ENCODE data around the gene PPM1L.

The PPM1L gene

DNA sequence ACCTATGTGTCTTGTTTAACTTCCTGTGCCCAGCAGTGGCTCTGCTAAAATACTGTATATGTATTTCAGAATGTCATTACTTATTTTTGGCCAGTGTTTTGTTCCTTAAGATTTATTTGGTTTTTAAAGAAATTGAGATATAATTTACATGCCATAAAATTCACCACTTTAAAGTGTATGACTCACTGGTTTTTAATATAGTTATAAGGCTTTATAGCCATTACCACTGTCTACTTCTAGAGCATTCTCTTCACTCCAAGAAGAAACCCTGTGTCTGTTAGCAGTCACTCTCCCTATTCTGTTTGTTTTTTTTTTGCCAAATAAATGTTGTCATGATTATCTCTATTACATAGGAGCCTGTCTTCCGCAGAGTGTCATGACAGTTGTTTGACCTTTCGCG, 25.8 kb downstream of the PPM1L start:
- peaks cover 15% of the 10 kb centered on the region; the same call in 1 of the 2 replicates for H3K79me2 ChIP-seq (ENCODE audit: low read length)
- H3K9ac ChIP-seq (ENCODE audit: low read length): no peak overlapping the region
- H3K36me3 ChIP-seq (replicated peaks; ENCODE audit: low read depth, low read length): no peaks in the 10 kb centered on the region
- H2AFZ ChIP-seq (ENCODE audit: low read depth, low read length): no peak overlapping the region
- H4K20me1 ChIP-seq (ENCODE audit: insufficient read depth, low read length): no peaks in the 10 kb centered on the region
- TF ChIP-seq EZH2phosphoT487 (IDR thresholded peaks at IDR 0.05; ENCODE audit: low read depth): no peak
- no peaks in the 10 kb centered on the region for H3K27me3 ChIP-seq (ENCODE audit: low read depth, low read length)
- peaks cover 26% of the 10 kb centered on the region for H3K4me1 ChIP-seq (ENCODE audit: low read length)
- H3K9me3 ChIP-seq (ENCODE audit: insufficient read depth, low read length): no peaks in the 10 kb centered on the region
- no peak overlapping the region for H3K27ac ChIP-seq (ENCODE audit: low read length)
- H3K4me3 ChIP-seq (ENCODE audit: low read length): no peak overlapping the region
- no peak overlapping the region for H3K4me2 ChIP-seq (ENCODE audit: low read length)

DNA sequence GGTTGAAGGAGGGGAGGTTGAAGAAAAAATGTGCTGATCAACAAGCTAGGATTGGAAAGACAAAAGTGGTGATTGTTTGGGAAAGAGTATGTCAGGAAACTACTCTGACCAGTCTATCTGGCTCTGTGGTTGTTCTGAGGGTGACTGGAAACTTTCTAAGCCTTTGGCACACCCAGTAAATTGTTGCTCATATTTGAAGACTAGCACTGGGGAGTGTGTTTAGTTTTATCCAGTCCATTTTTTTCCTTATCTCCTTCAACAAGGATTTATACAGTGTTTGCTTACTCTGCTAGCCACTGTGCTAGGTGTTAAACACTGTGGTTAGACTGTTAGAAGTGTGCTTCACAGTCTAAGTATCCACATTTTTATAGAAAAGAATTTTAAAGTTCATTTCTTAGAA, 28.8 kb downstream of the PPM1L start:
- Histone ChIP-seq H3K79me2 (ENCODE audit: low read length) (peaks cover 2% of the 10 kb centered on the region; the same call in 1 of the 2 replicates), H3K9me3 (ENCODE audit: insufficient read depth, low read length) (no peaks in the 10 kb centered on the region), H3K4me1 (ENCODE audit: low read length) (peaks cover 7% of the 10 kb centered on the region), H4K20me1 (ENCODE audit: insufficient read depth, low read length) (no peaks in the 10 kb centered on the region), H3K36me3 (replicated peaks; ENCODE audit: low read depth, low read length) (no peaks in the 10 kb centered on the region), H3K27me3 (ENCODE audit: low read depth, low read length) (no peaks in the 10 kb centered on the region), H3K4me2 (ENCODE audit: low read length) (no peak overlapping the region), H2AFZ (ENCODE audit: low read depth, low read length) (no peak overlapping the region), H3K4me3 (ENCODE audit: low read length) (no peak overlapping the region), H3K27ac (ENCODE audit: low read length) (no peak overlapping the region), H3K9ac (ENCODE audit: low read length) (no peak overlapping the region)
- TF ChIP-seq, protein P1, sequence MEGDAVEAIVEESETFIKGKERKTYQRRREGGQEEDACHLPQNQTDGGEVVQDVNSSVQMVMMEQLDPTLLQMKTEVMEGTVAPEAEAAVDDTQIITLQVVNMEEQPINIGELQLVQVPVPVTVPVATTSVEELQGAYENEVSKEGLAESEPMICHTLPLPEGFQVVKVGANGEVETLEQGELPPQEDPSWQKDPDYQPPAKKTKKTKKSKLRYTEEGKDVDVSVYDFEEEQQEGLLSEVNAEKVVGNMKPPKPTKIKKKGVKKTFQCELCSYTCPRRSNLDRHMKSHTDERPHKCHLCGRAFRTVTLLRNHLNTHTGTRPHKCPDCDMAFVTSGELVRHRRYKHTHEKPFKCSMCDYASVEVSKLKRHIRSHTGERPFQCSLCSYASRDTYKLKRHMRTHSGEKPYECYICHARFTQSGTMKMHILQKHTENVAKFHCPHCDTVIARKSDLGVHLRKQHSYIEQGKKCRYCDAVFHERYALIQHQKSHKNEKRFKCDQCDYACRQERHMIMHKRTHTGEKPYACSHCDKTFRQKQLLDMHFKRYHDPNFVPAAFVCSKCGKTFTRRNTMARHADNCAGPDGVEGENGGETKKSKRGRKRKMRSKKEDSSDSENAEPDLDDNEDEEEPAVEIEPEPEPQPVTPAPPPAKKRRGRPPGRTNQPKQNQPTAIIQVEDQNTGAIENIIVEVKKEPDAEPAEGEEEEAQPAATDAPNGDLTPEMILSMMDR (IDR thresholded peaks at IDR 0.05; ENCODE audit: low read depth, low read length): no peak

DNA sequence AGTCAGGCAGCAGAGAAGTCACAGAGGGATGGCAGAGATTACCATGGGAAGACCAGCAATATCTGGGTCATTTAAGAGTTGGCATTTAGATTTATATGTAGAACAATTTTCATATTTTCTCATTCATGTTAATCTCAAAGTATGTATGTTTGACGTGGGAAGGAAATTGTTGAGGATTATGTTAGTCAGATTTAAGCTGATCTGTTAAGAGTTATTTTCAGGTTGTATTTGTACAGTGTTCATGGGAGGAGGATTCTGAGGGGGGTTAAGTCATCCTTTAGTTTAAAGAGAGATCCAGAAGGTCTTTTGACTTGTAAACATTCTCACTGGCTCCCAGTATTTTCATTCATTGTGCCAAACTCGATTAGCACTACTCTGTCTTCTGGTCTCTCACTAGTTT, 34.7 kb downstream of the PPM1L start:
- Histone ChIP-seq H3K79me2 (ENCODE audit: low read length) (no peaks in the 10 kb centered on the region), H3K36me3 (replicated peaks; ENCODE audit: low read depth, low read length) (no peaks in the 10 kb centered on the region), H3K9me3 (ENCODE audit: insufficient read depth, low read length) (no peaks in the 10 kb centered on the region), H2AFZ (ENCODE audit: low read depth, low read length) (no peak overlapping the region), H3K4me1 (ENCODE audit: low read length) (no peaks in the 10 kb centered on the region), H3K27me3 (ENCODE audit: low read depth, low read length) (no peaks in the 10 kb centered on the region), H3K9ac (ENCODE audit: low read length) (no peak overlapping the region), H3K4me3 (ENCODE audit: low read length) (no peak overlapping the region), H4K20me1 (ENCODE audit: insufficient read depth, low read length) (no peaks in the 10 kb centered on the region), H3K4me2 (ENCODE audit: low read length) (no peak overlapping the region), H3K27ac (ENCODE audit: low read length) (no peak overlapping the region)
- TF ChIP-seq, protein P1 (IDR thresholded peaks at IDR 0.05; ENCODE audit: low read depth, low read length): no peak
- no peak for TF ChIP-seq EZH2phosphoT487 (IDR thresholded peaks at IDR 0.05; ENCODE audit: low read depth)

DNA sequence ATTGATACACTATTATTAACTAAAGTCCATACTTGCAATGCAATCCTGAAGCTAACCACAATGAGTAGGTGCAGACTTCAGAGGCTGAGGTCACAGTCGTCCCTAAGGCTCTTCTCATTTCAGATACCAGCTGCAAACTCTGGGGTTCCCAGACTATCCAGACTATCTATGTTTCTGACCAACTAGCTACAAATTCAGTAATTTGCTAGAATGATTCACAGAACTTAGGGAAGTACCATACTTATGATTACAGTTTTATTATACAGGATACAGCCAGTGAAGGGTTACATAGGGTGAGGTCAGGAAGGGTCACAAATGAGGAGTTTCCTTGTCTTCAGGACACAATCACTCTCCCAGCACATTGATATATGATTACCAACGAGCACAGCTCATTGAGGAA, 36.5 kb downstream of the PPM1L start:
- Histone ChIP-seq H3K4me2 (ENCODE audit: low read length) (no peak overlapping the region), H3K4me1 (ENCODE audit: low read length) (peaks cover 7% of the 10 kb centered on the region; the same call in 1 of the 2 replicates)
- TF ChIP-seq EZH2phosphoT487 (IDR thresholded peaks at IDR 0.05; ENCODE audit: low read depth): no peak
- TF ChIP-seq, protein P1 (IDR thresholded peaks at IDR 0.05; ENCODE audit: low read depth, low read length): no peak

More for the DNA sequence above, 36.5 kb downstream of the PPM1L start:
- no peaks in the 10 kb centered on the region for H3K36me3 ChIP-seq (replicated peaks; ENCODE audit: low read depth, low read length)
- no peaks in the 10 kb centered on the region for H3K79me2 ChIP-seq (ENCODE audit: low read length)
- no peaks in the 10 kb centered on the region for H3K27me3 ChIP-seq (ENCODE audit: low read depth, low read length)
- no peaks in the 10 kb centered on the region for H3K9me3 ChIP-seq (ENCODE audit: insufficient read depth, low read length)
- no peak overlapping the region for H3K4me3 ChIP-seq (ENCODE audit: low read length)
- no peak overlapping the region for H3K9ac ChIP-seq (ENCODE audit: low read length)
- H2AFZ ChIP-seq (ENCODE audit: low read depth, low read length): no peak overlapping the region
- H3K27ac ChIP-seq (ENCODE audit: low read length): no peak overlapping the region
- H4K20me1 ChIP-seq (ENCODE audit: insufficient read depth, low read length): no peaks in the 10 kb centered on the region
